ENCODE measurements around the gene RPL18. TPM values are rescaled to one million over a fixed set of nuclear protein-coding genes. Genes with fewer than 3 reads are reported as not detected.

RPL18 gene
- total RNA-seq, 1 donor from 2014 or later, result 997 TPM

DNA sequence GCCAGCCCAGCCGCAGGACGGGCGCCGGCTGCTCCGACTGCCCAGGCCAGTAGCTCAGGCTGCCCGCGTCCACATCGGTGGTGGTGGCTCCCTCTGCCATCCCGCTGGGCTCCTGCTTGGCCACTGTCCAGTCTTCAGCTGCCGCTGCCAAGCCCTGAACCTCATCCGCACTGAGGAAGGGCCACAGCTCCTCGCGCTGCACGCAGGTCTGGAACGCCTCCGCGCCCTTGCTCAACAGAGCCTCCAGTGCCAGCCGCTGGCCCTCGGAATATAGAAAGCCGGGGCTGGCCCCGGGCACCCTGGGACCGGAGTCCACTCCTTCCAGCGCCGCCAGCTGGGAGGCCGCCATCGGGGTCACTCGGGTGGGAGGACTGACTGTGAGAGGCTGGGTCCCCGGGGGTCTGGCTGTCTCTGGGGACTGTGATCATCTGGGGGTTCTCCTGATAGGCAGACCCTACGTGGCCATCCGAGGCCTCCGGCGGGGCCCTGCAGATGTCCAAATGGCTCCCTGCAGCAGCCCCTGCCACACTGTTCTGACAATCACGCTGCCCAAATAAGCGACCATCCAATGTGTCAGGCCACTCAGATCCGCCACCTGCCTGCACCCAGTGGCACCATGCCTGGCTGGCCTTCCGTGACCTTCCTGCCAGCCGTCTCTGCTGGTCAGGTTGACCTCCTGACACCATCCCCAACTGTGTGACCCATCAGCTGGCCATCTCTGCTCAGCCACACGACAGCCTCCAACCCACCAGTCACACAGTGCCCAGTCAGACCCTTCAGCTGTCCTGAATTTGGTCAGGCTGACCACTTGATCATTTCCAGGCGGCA is 5.7 kb downstream of the RPL18 start:
- Histone ChIP-seq H3K36me3 (peaks cover 32% of the 10 kb centered on the region), H3K9me3 (no peaks in the 10 kb centered on the region), H3K4me1 (peaks cover 31% of the 10 kb centered on the region), H3K27ac (peak overlapping the region; percentile 81), H3K27me3 (ENCODE audit: low read depth) (no peaks in the 10 kb centered on the region), H3K4me3 (peak overlapping the region; percentile 48)
- ATAC-seq, result peak in 1 of 2 donors; percentile 2
- no peak for DNase-seq
- intact Hi-C loops (cut with DNase I), result no loop called here
- TF ChIP-seq, protein P1, sequence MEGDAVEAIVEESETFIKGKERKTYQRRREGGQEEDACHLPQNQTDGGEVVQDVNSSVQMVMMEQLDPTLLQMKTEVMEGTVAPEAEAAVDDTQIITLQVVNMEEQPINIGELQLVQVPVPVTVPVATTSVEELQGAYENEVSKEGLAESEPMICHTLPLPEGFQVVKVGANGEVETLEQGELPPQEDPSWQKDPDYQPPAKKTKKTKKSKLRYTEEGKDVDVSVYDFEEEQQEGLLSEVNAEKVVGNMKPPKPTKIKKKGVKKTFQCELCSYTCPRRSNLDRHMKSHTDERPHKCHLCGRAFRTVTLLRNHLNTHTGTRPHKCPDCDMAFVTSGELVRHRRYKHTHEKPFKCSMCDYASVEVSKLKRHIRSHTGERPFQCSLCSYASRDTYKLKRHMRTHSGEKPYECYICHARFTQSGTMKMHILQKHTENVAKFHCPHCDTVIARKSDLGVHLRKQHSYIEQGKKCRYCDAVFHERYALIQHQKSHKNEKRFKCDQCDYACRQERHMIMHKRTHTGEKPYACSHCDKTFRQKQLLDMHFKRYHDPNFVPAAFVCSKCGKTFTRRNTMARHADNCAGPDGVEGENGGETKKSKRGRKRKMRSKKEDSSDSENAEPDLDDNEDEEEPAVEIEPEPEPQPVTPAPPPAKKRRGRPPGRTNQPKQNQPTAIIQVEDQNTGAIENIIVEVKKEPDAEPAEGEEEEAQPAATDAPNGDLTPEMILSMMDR (IDR thresholded peaks at IDR 0.05), result no peak

DNA sequence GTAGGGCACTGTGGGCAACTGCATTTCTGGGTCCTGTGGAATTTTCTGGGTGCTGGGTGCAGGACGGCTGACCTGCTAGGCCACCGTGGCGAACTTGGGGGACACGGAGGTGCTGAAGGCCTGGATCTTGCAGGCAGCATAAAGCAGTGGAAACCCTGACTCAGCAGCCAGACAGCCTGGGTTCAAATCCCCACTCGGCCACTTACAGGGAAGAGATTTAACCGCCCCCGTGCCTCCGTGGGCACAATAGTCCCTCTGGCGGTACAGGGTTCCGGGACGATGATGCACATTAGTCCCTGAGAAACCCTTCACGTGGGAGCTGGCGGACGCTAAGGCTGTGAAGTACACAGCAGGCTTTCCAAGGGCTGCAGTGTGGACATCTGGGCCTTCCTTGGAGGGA is 7.1 kb downstream of the RPL18 start:
- TF ChIP-seq, protein P1 (IDR thresholded peaks at IDR 0.05), result no peak
- Histone ChIP-seq H3K4me1 (peaks cover 17% of the 10 kb centered on the region), H3K27me3 (ENCODE audit: low read depth) (no peaks in the 10 kb centered on the region), H3K4me3 (no peak overlapping the region), H3K36me3 (peaks cover 23% of the 10 kb centered on the region), H3K27ac (no peak overlapping the region), H3K9me3 (no peaks in the 10 kb centered on the region)
- intact Hi-C loops (cut with DNase I), result no loop called here
- DNase-seq (no peak), ATAC-seq (no peak)

DNA sequence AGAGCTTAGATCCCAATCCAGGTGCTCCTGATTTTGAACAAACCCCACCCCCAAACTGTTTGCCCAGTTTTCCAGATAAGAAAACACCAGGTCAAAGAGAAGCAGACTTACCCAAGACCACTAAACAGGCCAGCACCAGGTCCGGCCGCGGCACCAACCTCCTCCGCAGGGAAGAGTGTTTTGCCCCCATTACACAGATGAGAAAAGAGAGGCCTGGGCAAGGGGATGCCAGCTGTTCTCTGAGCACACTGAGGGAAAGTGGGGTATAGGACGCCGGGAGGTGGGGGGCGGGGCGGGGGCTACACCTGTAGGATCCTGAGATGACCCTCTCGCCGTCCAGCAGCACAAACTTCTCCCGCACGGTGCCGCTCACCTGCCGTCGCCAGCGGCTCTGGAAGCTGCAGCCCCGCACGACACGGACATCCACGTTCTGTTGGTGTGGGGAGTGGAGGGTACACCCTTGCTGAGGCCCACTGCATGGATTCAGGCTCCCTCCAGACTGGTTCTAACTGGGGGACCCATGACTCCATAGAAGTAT is 9.3 kb downstream of the RPL18 start:
- TF ChIP-seq, protein P1 (IDR thresholded peaks at IDR 0.05), result no peak
- H3K4me1 ChIP-seq, result no peaks in the 10 kb centered on the region
- intact Hi-C loops (cut with DNase I), result no loop called here
- DNase-seq, result no peak
- H3K9me3 ChIP-seq, result no peaks in the 10 kb centered on the region
- H3K27me3 ChIP-seq (ENCODE audit: low read depth), result no peaks in the 10 kb centered on the region
- H3K27ac ChIP-seq, result no peak overlapping the region
- no peak for ATAC-seq
- H3K4me3 ChIP-seq, result no peak overlapping the region
- H3K36me3 ChIP-seq, result peaks cover under 1% of the 10 kb centered on the region

DNA sequence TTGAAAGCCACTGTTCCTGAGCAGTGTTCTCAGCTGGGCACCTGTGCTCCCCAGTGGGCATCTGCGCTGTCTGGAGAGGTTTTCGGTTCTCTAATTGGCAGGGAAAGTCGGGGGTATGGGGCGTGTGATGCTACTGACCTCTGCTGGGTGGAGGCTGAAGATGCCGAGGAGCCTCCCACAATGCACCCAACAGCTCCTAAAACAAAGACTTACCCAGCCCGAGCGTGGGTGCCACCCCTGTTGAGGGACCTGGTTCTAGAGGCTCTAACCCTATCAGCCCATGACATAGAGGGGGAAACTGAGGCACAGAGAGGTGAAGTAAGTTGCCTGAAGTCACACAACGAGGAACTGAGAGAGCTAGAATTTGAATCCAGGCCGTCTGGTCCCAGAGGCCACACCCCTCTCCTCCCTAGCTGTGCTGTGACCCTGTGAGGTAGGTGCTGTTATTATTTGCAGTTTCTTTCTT is 10.1 kb downstream of the RPL18 start:
- TF ChIP-seq, protein P1 (IDR thresholded peaks at IDR 0.05), result peak; percentile 40
- Histone ChIP-seq H3K27me3 (ENCODE audit: low read depth) (no peaks in the 10 kb centered on the region), H3K9me3 (no peaks in the 10 kb centered on the region), H3K36me3 (no peaks in the 10 kb centered on the region), H3K4me1 (no peaks in the 10 kb centered on the region), H3K27ac (no peak overlapping the region), H3K4me3 (no peak overlapping the region)
- DNase-seq (no peak), ATAC-seq (peak; percentile 52 to 56)
- intact Hi-C loops (cut with DNase I), result no loop called here

DNA sequence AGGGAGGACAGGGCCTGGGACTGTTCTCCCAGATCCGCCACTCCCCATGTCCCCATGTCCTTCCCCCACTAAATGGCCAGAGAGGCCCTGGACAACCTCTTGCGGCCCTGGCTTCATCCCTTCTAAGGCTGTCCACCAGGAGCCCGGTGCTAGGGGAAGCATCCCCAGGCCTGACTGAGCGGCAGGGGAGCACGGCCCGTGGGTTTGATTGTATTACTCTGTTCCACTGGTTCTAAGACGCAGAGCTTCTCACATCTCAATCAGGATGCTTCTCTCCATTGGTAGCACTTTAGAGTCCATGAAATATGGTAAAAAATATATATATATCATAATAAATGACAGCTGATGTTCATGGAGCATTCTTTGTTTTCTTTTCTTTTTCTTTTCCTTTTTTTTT is 11.6 kb downstream of the RPL18 start:
- H3K36me3 ChIP-seq, result no peaks in the 10 kb centered on the region
- no peak overlapping the region for H3K4me3 ChIP-seq
- intact Hi-C loops (cut with DNase I), result no loop called here
- DNase-seq (no peak), ATAC-seq (no peak)
- TF ChIP-seq, protein P1 (IDR thresholded peaks at IDR 0.05), result no peak
- no peaks in the 10 kb centered on the region for H3K9me3 ChIP-seq
- H3K27me3 ChIP-seq (ENCODE audit: low read depth), result no peaks in the 10 kb centered on the region
- H3K4me1 ChIP-seq, result no peaks in the 10 kb centered on the region
- no peak overlapping the region for H3K27ac ChIP-seq

Data from lower lobe of right lung (tissue), 2 donors.